Breast epithelium (tissue), 3 donors: ENCODE measurements around the gene DSCAML1.

Source experiments
- POLR2A ChIP-seq: fragments of 450-650 bp; IDR thresholded peaks from one replicate; pipeline ENCODE4 v1.6.1; 2016; ENCODE audit warnings: antibody characterized with exemption, mild to moderate bottlenecking, moderate library complexity
- POLR2AphosphoS5 ChIP-seq, 3 donors: sonication (generic); formaldehyde crosslinking; IDR thresholded peaks; one replicate each; pipeline ENCODE4 v1.6.1; 2017; ENCODE audit warnings: antibody characterized with exemption in 3 of 3

DNA sequence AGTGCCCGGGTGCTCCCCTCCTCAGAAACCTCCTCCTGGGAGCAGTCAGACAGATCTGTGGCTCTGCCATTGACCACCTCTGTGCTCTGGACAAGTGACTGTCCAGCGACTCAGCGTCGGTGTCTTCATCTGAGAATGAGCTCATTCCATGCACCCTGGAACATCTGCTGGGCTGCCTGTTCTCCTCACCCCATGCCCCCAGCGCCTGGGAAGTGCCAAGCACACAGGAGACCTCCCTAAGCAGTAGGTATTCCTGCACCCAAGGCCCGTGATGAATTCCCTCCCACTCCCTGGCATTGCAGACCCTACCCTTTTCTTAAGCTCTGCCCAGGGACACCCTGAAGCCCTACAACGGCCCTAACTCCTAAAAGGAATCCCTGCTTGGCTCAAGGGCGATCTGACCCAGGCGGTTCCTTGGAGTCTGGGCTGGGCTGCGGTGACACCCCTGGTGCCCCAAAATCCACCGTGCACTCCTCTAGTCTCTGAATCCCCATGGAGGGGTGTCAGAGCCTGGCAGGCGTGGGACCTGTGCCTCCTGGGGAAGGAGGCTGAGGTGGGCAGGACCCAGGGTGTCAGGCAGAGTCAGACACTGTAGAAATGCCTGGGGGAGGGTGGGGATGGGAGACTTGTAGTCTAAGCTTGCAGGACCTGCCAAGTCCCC is 377.4 kb downstream of the DSCAML1 start:
- TF ChIP-seq POLR2A: no peak
- TF ChIP-seq POLR2AphosphoS5 (IDR thresholded peaks at IDR 0.05): no peak
